HG03045 (cell line): ENCODE data around the gene LTF.
"Not testable (repeated sequence)": the region's sequence is repeated elsewhere in the genome, so short reads cannot be mapped to it uniquely, and the experiment has no call there.

Source experiments
- ATAC-seq: cut with Tn5 transposase; IDR thresholded peaks from one replicate; pipeline ENCODE4 v1.9.1; 2021; ENCODE audit warnings: mild to moderate bottlenecking, moderate library complexity; ENCODE audit not compliant: unreplicated experiment

LTF gene

DNA sequence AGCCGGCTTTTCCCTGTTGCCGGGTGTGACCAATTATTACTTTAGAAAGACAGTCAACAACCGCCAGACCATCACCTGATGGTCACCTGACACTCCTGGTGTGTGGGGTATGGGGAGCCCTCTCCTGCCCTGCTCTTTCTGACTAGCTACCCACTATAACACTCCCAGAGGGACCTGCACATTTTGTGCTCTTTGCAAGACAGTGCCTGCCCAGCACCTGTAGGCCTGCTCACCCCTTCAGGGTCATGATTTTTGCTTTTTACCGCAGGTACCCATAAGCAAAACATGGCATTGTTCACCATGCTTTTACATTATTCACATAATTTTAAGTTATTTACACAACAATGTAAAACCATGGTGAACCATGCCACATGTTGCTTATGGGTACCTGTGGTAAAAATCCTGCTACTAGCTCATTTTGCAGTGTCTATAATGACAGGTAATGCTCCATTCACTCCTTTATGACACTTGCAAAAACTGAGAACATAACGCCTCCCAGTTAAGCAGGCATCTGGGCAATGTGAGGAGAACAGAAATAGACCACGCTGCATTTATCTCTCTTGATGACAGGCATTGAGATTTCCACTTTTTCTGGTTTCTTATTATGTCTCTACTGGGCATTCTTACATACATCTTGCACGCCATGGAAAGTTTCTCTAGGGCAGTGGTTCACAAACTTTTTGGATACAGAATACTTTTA lies 47.7 kb downstream of the LTF start:
- no peak for ATAC-seq

DNA sequence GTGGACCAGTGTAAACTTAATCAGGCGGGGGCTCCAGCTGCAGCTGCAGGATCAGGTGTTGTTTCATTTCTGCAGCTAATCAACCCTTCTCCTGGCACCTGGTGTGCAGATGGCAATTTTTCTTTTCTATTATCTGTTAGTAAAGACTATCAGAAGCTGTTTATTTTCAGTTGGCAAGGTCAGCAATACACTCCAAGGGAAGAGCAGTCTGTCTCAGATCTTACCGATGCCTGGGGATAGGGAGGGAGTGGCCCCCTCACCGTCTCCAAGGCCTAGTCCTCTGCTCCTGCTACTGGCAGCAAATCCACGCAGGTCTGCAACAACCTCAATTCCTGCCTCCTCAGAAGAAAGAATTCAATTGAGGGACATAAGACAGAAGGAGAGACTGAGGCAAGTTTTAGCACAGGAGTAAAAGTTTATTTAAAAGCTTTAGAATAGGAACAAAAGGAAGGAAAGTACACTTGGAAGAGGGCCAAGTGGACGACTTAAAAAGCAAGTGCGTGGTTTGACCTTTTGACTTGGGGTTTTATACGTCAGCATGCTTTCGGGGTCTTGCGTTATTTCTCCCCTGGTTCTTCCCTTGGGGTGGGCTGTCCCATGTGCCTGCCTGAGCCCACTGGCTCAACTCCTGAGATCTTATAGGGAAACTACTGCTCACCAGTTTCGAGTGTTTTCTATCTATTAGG lies 48.4 kb downstream of the LTF start:
- no peak for ATAC-seq

DNA sequence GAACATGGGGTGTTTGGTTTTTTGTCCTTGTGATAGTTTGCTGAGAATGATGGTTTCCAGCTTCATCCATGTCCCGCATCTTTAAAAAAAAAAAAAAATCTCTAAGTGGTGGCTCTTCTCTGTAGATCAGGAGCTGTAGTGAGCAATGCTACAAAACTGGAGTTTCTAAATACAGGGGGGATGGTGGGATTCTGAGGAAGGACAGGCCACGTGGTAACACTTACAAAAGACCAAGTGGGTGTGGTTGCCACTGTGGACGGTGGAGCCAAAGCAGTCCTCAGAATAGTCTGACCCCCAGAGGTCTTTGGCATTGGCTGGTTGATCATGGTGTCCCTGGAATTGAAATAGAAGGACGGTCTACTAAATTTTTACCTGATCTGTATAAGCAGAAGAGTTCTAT lies 50.0 kb downstream of the LTF start:
- ATAC-seq = no peak

DNA sequence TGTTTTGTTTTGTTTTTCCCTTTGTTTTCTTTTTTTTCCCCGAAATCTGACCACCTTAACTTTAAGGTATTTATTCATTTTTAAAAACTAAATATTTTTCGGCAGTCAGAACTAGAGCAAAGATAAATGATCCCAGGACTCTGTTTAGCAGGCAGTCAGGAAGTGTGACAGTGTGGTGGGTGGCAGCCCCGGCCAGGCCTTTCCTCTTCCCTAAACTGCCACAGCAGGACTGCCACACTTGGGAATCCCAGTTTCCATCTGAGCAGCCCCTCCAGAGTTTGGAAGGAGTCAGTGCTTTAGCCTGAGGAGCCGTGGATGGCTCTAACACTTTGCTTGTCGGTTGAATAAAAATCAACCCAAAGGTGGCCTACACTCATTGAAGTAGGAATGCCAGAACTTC lies 50.8 kb downstream of the LTF start:
- ATAC-seq = no peak

DNA sequence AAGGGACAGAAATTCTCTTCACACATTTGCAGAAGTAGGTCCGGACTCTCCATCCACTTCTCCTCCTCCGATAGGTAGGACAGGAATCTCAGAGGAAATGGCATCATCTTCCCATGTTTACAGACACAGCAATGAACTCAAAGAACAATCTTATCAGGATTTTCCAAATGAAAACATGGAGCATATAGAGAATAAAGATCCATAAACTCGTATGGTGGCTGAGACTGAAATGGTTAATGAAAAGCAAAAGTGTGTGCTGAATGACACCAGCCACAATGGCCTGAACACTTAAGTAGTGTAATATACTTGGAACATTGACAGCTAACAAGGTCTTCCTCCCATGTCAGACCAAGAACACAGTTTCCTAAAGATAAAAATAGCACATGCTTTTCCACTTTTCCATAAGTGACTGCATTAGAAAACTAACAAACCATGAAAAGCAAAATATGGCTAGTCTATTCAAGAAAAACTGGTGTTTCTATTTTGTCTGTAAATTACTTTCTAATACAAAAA lies 51.9 kb downstream of the LTF start:
- ATAC-seq = no peak

DNA sequence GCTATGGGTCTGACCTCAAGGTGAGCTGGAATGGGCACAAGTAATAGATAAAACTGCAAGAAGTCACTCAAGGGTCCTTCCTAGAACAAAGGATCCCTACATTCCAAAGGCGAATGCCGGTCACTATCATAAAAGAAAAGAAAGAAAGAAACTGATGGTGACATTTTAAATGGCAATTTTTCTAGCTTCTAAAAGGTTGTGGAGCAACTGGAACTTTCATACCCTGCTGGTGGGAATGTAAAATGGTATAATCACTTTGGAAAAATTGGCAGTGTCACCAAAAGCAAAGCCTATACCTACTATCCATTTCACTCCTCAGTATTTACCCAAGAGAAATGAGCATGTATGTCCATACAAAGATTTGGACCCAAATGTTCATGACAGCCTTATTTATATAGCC lies 53.4 kb downstream of the LTF start:
- ATAC-seq = no peak

DNA sequence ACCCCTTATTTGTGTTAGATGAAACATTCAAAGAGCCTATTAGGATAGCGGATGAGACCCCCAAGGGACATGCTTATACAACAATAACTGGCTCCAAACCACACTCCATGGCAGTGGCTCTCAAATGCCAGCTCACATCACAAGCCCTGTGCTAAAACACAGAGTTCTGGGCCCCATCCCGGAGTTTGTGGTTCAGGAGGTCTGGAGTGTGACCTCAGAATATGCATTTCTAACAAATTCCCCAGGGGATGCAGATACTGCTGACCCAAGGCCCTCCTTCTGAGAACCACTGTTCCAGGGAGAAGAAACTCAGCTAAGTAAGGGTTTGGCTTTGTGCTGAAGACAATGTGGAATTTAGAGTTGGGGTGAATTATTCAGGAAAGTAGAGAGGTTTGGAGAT lies 54.0 kb downstream of the LTF start:
- ATAC-seq = no peak

DNA sequence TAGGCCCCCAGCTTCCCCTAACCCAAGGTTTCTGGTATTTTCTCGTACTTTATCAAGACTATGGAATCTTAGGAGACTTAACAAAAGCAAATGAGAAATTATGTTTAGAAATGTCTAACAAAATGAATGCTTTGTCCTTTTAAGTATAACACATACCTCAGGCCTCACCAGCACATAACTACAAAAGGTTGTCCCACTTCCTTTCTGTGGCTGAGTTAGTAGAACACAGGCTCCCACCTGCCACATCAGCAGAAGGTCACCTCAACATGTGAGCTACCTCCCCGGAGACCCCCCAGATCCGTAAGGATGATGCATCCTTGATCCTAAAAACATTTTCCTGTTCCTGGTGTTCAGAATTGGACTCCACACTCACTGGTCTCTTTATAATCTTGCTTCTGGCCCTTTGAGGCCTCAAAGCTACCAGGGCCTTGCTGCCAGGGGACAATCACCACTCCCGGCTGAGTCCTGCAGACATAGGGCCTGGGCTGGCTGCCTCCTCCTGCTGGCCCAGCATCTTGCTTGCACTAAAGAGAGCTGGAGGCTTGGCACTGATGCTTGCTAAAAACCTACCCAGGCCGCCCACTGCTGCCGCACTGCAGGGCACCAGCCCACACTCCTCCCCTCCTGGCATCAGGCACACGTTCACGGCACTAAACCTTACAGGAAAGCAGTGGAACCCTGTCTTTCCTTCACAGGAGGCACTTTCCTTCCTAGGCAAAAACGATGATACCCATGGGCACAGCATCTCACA lies 54.8 kb downstream of the LTF start:
- no peak for ATAC-seq

DNA sequence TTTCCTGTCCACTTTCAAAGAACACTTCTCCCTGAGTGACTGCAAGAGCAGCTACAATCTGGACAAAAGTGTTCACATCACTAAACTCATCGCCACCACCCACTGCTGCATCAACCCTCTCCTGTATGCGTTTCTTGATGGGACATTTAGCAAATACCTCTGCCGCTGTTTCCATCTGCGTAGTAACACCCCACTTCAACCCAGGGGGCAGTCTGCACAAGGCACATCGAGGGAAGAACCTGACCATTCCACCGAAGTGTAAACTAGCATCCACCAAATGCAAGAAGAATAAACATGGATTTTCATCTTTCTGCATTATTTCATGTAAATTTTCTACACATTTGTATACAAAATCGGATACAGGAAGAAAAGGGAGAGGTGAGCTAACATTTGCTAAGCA lies 55.9 kb downstream of the LTF start:
- ATAC-seq = no peak

DNA sequence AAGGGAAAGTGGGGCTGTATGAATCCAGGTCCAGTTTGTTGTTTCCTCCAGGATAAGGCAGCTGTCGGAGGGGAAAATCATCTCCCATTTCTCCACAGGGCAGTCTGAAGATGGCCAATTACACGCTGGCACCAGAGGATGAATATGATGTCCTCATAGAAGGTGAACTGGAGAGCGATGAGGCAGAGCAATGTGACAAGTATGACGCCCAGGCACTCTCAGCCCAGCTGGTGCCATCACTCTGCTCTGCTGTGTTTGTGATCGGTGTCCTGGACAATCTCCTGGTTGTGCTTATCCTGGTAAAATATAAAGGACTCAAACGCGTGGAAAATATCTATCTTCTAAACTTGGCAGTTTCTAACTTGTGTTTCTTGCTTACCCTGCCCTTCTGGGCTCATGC lies 56.7 kb downstream of the LTF start:
- no peak for ATAC-seq

DNA sequence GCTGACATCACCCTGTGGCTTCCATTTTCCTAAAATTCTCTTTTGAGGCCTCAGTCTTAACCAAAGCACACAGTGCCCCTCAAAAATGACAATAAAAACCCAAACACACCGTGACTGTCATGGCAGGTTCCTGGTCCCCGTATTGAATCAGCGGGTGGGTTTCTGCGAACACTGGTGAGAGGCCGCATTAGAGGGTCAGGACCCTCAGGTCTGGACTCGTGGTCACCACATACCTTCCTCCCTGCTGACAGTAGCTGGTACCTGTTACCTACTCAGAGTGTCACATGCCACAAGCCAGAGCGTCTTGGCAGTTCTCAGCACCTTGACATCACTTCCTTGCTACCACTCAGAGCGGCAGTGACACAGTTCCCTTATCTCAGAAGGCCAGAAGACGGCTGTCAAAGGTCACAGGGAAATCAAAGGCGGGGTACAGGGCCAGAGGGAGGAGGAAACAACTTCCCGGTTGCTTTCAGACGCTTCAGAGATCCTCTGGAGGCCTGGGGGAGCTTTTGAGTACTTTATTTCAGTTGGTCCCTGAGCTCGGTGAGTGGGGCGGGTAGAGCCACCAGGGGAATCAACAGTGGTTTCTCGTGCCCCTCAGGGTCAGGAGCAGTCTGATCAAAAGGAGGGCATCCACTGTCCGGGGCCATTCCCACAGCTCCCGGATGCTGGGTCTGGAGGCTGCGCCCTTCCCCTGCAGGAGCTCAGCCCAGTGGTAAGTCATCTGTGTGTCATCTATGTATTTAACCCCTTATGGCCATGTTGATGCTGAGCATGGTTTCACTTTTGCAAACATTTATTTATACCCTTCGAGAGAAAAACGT lies 57.7 kb downstream of the LTF start, which contains the start of the genes CCR5AS and CCRL2:
Gene CCR5AS, minus strand, starts transcription at position 279 of the 824 bp plus-strand sequence.
Gene CCRL2, plus strand, starts transcription at position 472 of the 824 bp plus-strand sequence. CDS start 821 bp downstream, outside the sequence.
- no peak for ATAC-seq

DNA sequence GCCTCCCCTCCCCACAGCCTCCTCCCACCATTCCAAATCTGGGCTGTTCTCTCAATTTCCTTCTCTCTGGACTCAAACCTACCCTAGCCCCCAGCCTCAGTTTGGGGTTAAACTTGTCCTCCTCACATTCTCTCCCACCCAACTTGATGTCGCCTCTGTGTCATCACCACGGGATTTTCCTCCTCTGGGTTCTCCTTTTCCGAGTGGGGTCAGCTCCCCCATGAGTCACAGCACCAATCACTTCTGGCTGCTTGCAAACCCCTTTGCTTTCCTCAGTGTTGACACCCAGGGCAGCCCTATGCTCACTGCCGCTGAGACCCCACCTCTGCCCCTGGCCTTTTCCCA lies 58.3 kb downstream of the LTF start:
- no peak for ATAC-seq

DNA sequence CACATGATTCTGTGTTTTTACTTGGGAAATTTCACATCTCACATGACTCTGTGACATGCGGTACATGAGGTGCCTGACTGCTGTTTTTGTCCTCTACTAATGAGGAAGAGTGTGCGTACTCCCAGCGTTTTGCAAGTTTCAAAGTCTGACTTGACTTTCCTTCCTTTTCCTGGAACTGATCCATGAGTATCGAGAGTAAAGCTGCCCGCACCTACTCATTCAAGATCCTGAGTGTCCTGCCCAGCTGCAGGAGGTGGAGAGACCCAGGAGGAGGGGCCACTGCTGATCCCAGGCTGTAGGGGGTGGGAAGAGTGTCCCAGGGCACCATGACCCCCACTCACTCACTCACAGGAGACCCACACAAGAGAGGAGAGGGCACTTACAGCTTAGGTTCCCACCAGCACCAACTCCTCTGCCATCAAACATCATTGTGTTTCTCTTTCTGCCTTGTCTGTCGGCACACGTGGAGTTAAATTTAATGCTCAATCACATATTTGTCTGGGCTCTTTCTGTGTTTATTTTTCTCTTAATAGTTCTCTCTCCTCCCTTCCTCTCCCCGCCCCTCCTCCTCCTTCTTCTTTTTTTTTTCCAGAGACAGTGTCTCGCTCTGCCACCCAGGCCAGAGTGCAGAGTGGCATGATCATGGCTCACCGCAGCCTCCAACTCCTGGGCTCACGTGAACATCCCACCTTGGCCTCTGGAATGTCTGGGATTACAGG lies 59.2 kb downstream of the LTF start:
- ATAC-seq = no peak

DNA sequence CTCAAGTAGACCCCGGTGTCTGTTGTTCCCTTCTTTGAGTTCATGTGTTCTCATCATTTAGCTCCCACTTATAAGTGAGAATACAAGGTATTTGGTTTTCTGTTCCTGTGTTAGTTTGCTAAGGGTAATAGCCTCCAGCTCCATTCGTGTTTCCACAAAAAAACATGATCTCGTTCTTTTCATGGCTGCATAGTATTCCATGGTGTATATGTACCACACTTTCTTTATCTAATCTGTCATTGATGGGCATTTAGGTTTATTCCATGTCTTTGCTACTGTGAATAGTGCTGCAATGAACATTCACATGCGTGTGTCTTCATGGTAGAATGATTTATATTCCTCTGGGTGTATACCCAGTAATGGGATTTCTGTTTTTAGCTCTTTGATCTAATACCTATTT lies 61.8 kb downstream of the LTF start:
- not testable (repeated sequence) for ATAC-seq

DNA sequence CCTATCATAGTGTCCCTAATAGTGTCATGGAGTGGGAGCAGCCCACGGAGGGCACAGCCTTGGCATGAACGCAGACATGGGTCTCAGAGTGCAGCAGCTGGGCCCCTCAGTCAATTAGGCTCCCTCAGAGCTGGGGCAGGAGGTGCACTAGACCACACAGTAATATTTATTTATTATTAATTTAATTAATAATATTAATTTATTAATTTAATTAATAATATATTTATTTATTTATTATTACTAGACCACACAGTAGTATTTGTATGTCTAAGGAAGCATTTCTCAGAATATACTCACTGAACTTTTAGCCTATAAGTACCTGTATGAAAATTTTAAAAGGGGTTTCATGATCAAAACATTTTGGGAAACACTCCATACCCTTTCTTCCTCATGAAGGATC lies 63.1 kb downstream of the LTF start:
- no peak for ATAC-seq

DNA sequence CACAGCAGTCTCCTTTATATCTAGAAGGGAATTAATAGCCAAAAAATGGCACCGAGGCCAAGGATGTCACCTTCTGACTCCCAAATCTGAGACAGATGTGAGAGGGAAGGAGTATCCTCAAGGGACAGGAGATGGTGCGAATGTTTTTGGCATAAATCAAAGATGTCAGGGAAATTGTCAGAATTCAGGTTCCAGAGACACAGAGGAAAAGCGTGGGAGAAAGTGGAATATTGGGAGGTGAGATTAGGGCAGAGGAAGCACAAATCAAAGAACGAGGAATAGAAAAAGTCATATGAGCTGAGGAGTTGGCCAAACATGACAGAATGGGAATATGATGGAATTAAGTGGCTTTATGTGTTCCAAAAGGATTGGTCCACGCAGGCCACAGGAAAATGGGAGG lies 63.9 kb downstream of the LTF start:
- ATAC-seq = no peak

DNA sequence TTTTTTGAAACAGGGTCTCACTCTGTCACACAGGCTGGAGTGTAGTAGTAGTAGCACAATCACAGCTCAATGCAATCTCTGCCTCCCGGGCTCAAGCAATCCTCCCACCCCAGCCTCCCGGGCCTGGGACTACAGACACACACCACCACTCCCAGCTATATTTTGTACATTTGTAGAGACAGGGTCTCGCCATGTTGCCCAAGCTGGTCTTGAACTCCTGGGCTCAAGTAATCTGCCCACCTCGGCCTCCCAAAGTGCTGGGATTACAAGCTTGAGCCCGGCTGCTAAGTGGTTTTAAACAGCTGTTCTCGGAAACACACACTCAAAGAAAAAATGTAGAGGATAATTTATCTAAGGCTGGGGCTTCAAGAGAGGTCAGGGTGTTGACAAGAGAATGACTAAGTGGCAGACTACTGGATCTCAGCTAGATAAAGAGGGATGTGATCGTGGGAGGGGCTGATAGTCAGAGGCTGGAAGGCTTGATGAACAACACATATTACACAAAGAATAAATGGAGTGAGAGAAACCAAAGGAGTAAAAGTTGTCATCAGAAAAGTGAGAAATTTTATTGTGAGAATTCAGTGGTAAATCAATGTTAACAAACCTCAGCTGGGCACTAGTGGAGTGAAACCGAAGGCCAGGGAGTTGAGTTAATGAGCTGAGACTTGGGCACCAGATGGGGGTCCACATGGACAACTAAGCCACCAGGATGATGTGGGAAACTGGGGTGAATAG lies 64.5 kb downstream of the LTF start:
- ATAC-seq = no peak

DNA sequence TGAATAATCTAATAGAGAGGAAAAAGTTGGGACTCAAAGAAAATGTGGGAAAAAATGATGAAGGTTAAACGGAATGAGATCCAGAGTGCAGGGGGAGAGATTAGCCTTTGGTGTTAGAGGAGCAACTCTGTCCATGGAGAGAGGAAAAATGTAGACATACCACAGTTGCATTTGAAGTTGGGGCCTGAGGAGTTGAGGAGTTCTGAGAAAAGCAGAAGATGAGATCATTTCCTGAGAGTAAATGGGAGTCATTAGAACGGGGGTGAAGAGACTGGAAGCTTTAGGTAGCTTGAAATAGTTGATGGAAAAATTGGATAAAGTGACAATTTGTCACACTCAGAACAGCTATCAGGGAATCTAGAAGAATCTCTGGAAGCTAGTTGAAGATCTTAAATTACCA lies 65.1 kb downstream of the LTF start:
- no peak for ATAC-seq

DNA sequence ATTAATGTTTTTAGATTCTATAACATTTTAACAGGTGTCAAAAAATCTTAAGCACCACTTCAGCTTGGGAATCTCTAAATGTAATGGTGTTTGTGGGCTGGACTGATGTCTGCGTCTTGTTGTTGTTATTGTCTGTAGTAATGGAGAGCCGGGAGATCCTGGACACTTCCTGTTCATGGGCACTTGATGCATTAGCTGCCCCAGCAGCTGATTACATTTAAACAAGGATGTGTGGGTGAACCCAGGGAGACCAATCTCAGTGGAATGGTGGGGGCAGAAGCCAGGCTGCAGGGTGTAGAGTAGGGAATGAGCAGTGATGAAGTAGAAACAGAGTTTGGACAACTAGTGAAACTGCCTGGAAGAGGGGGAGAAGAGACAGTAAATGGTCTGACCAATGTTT lies 65.6 kb downstream of the LTF start:
- no peak for ATAC-seq
